ENCODE measurements around the gene BPGM. TPM values are rescaled to one million over a fixed set of nuclear protein-coding genes. Genes with fewer than 3 reads are reported as not detected.

BPGM gene
- total RNA-seq, 1 experiment from 2014 or later, result 18.5 TPM

GRCh38 chr7:134612197-134612596 lies 34.5 kb upstream of the BPGM start:
- intact Hi-C loops (cut with micrococcal nuclease; ENCODE audit: unreplicated experiment), result loop anchor here (5.0 kb wide), 1 partner anchor 245 kb away; no protein-coding TSS in a partner anchor
- Histone ChIP-seq H3K27me3 (ENCODE audit: insufficient read depth, low read depth) (no peaks in the 10 kb centered on the region), H3K9me2 (ENCODE audit: insufficient read depth) (no peaks in the 10 kb centered on the region), H3K4me3 (no peak overlapping the region), H3K4me1 (replicated peaks; ENCODE audit: insufficient read depth) (peaks cover 28% of the 10 kb centered on the region), H3K36me3 (ENCODE audit: low read depth) (no peaks in the 10 kb centered on the region), H3F3A (ENCODE audit: insufficient read depth, low read depth) (peaks cover 30% of the 10 kb centered on the region), H3K4me2 (no peak overlapping the region), H3K79me2 (ENCODE audit: low read depth) (no peaks in the 10 kb centered on the region), H3K9me3 (ENCODE audit: insufficient read depth, low read depth) (peaks cover 10% of the 10 kb centered on the region), H3K27ac (no peak overlapping the region), H2AFZ (no peak overlapping the region), H4K20me1 (ENCODE audit: insufficient read depth) (no peaks in the 10 kb centered on the region)
- DNase-seq, result no peak
- ChIA-PET POLR2A (ENCODE audit: unreplicated experiment) (no interaction called here), CTCF (interaction anchor here (0.6 to 0.7 kb wide), 3 partner anchors 10 to 180 kb away, joined by 3 to 7 read pairs (median 4); no protein-coding TSS in a partner anchor)
- no TSS peak for BruUV-seq (replicated peaks)
- TF ChIP-seq, protein P1, sequence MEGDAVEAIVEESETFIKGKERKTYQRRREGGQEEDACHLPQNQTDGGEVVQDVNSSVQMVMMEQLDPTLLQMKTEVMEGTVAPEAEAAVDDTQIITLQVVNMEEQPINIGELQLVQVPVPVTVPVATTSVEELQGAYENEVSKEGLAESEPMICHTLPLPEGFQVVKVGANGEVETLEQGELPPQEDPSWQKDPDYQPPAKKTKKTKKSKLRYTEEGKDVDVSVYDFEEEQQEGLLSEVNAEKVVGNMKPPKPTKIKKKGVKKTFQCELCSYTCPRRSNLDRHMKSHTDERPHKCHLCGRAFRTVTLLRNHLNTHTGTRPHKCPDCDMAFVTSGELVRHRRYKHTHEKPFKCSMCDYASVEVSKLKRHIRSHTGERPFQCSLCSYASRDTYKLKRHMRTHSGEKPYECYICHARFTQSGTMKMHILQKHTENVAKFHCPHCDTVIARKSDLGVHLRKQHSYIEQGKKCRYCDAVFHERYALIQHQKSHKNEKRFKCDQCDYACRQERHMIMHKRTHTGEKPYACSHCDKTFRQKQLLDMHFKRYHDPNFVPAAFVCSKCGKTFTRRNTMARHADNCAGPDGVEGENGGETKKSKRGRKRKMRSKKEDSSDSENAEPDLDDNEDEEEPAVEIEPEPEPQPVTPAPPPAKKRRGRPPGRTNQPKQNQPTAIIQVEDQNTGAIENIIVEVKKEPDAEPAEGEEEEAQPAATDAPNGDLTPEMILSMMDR (conservative IDR thresholded peaks at IDR 0.05), result no peak
- no peak for TF ChIP-seq EZH2 (IDR thresholded peaks at IDR 0.05; ENCODE audit: low read depth)

GRCh38 chr7:134613623-134614347 lies 32.9 kb upstream of the BPGM start:
- H3K4me1 ChIP-seq (replicated peaks; ENCODE audit: insufficient read depth), result peaks cover 28% of the 10 kb centered on the region
- no peaks in the 10 kb centered on the region for H3K27me3 ChIP-seq (ENCODE audit: insufficient read depth, low read depth)
- H3K4me2 ChIP-seq, result peak overlapping the region; percentile 68
- no peaks in the 10 kb centered on the region for H3K36me3 ChIP-seq (ENCODE audit: low read depth)
- no peaks in the 10 kb centered on the region for H4K20me1 ChIP-seq (ENCODE audit: insufficient read depth)
- no peaks in the 10 kb centered on the region for H3K9me2 ChIP-seq (ENCODE audit: insufficient read depth)
- H3K27ac ChIP-seq, result peak overlapping the region; percentile 86
- H3F3A ChIP-seq (ENCODE audit: insufficient read depth, low read depth), result peaks cover 30% of the 10 kb centered on the region
- H2AFZ ChIP-seq, result peak overlapping the region; percentile 41
- no TSS peak for BruUV-seq (replicated peaks)
- peak; percentile 61 to 95 for DNase-seq
- TF ChIP-seq, protein P1 (conservative IDR thresholded peaks at IDR 0.05), result no peak
- TF ChIP-seq EZH2 (IDR thresholded peaks at IDR 0.05; ENCODE audit: low read depth), result no peak
- no peak overlapping the region; the same call in 1 of the 2 replicates for H3K4me3 ChIP-seq
- peaks cover 10% of the 10 kb centered on the region for H3K9me3 ChIP-seq (ENCODE audit: insufficient read depth, low read depth)
- CTCF ChIA-PET, result interaction anchor here (0.5 kb wide), 1 partner anchor 66 kb away, joined by 7 read pairs; no protein-coding TSS in a partner anchor
- POLR2A ChIA-PET (ENCODE audit: unreplicated experiment), result interaction anchor here (0.6 to 0.7 kb wide), 3 partner anchors 31 to 45 kb away, joined by 3 to 10 read pairs (median 4); no protein-coding TSS in a partner anchor
- H3K79me2 ChIP-seq (ENCODE audit: low read depth), result no peaks in the 10 kb centered on the region
- intact Hi-C loops (cut with micrococcal nuclease; ENCODE audit: unreplicated experiment), result loop anchor here (5.0 kb wide), 1 partner anchor 246 kb away; no protein-coding TSS in a partner anchor

- Histone ChIP-seq H3K4me1 (replicated peaks; ENCODE audit: insufficient read depth) (peaks cover 28% of the 10 kb centered on the region), H4K20me1 (ENCODE audit: insufficient read depth) (no peaks in the 10 kb centered on the region), H3K9me3 (ENCODE audit: insufficient read depth, low read depth) (peaks cover 9% of the 10 kb centered on the region), H3F3A (ENCODE audit: insufficient read depth, low read depth) (peaks cover 37% of the 10 kb centered on the region), H2AFZ (no peak overlapping the region), H3K9me2 (ENCODE audit: insufficient read depth) (no peaks in the 10 kb centered on the region), H3K27ac (no peak overlapping the region), H3K79me2 (ENCODE audit: low read depth) (no peaks in the 10 kb centered on the region), H3K4me3 (no peak overlapping the region), H3K36me3 (ENCODE audit: low read depth) (no peaks in the 10 kb centered on the region), H3K4me2 (no peak overlapping the region), H3K27me3 (ENCODE audit: insufficient read depth, low read depth) (no peaks in the 10 kb centered on the region)
- no TSS peak for BruUV-seq (replicated peaks)
- ChIA-PET POLR2A (ENCODE audit: unreplicated experiment) (no interaction called here), CTCF (no interaction called here)
- TF ChIP-seq EZH2 (IDR thresholded peaks at IDR 0.05; ENCODE audit: low read depth), result no peak
- TF ChIP-seq, protein P1 (conservative IDR thresholded peaks at IDR 0.05), result no peak
- intact Hi-C loops (cut with micrococcal nuclease; ENCODE audit: unreplicated experiment), result no loop called here
- DNase-seq, result no peak
These were observed 30.0 kb upstream of the BPGM start for GRCh38 chr7:134616611-134617010.

Data from PC-9 (cell line).